Fibroblast of pulmonary artery (primary cell): ENCODE data around the gene GADD45GIP1.
"Not testable (repeated sequence)": the region's sequence is repeated elsewhere in the genome, so short reads cannot be mapped to it uniquely, and the experiment has no call there.

Experiments used
- DNase-seq: peaks from one replicate; pipeline ENCODE4 v3.0.0-alpha.2; 2010; ENCODE audit warnings: low read depth
- H3K4me3 ChIP-seq: replicated peaks from 2 replicates; pipeline ENCODE4 v1.5.1; 2011; ENCODE audit warnings: low read depth, mild to moderate bottlenecking, control low read depth, low read length, moderate library complexity
- CTCF ChIP-seq: IDR thresholded peaks from 2 replicates; pipeline ENCODE4 v1.5.1; 2011; ENCODE audit warnings: mild to moderate bottlenecking, control low read depth, low read length, inconsistent platforms; ENCODE audit errors: missing control alignments

Gene GADD45GIP1

GRCh38 chr19:12952488-12953137 lies 4.4 kb downstream of the GADD45GIP1 start:
- peak; percentile 86 for DNase-seq
- TF ChIP-seq CTCF = no peak
- H3K4me3 ChIP-seq = no peak overlapping the region

- DNase-seq, H3K4me3 ChIP-seq: not testable (repeated sequence)
Observed at GRCh38 chr19:12952050-12952449, 5.0 kb downstream of the GADD45GIP1 start.

GRCh38 chr19:12949363-12950283 lies 7.4 kb downstream of the GADD45GIP1 start:
- TF ChIP-seq CTCF = no peak
- H3K4me3 ChIP-seq = no peak overlapping the region
- no peak for DNase-seq

GRCh38 chr19:12948612-12949362 lies 8.2 kb downstream of the GADD45GIP1 start:
- no peak for DNase-seq
- TF ChIP-seq CTCF = no peak
- H3K4me3 ChIP-seq = no peak overlapping the region

- TF ChIP-seq CTCF = no peak
- no peak for DNase-seq
- no peak overlapping the region for H3K4me3 ChIP-seq
Observed at GRCh38 chr19:12947702-12948611, 9.1 kb downstream of the GADD45GIP1 start.

GRCh38 chr19:12946731-12947496 lies 10.1 kb downstream of the GADD45GIP1 start:
- peak overlapping the region; percentile 72 for H3K4me3 ChIP-seq

More at GRCh38 chr19:12946731-12947496, 10.1 kb downstream of the GADD45GIP1 start:
- no peak for TF ChIP-seq CTCF
- DNase-seq = no peak
